ENCODE measurements around the gene LHFPL3. TPM values are rescaled to one million over a fixed set of nuclear protein-coding genes. Genes with fewer than 3 reads are reported as not detected.

LHFPL3 gene
- not detected in 2 replicates for total RNA-seq (2014; rRNA removed; shearing (Covaris generic))

GRCh38 chr7:104328296-104328969 is at the start of gene LHFPL3:
Gene LHFPL3 (plus strand): TSS chr7:104328603.

Small RNA genes lying within 50 kb of the gene (small RNA-seq; reads per million reads assigned to genes)
- not detected for gene RN7SL8P

Other genes starting within 250 kb of the LHFPL3 start
- 42.1 and 57.6 TPM in 2 replicates for gene ORC5, start 120.6 kb upstream of the LHFPL3 start, total RNA-seq (2014; rRNA removed; shearing (Covaris generic))